Fibroblast of skin of abdomen (primary cell): Measurements from ENCODE around the gene FPGS.
"Not testable (repeated sequence)": the region's sequence is repeated elsewhere in the genome, so short reads cannot be mapped to it uniquely, and the experiment has no call there.

ENCODE experiments used
- DNase-seq: peaks from one replicate; pipeline ENCODE4 v3.0.0-alpha.2; 2013

The FPGS gene

GRCh38 chr9:127841087-127841835 is 38.6 kb downstream of the FPGS start:
- no peak for DNase-seq

- DNase-seq = peak; percentile 56
Measured at GRCh38 chr9:127844821-127845359, 42.2 kb downstream of the FPGS start.

- DNase-seq = not testable (repeated sequence)
Measured at GRCh38 chr9:127845619-127846018, 42.9 kb downstream of the FPGS start.

GRCh38 chr9:127846443-127847177 is 43.9 kb downstream of the FPGS start:
- no peak for DNase-seq

GRCh38 chr9:127847178-127847510 is 44.5 kb downstream of the FPGS start:
- no peak for DNase-seq

- no peak for DNase-seq
Measured at GRCh38 chr9:127847833-127848755, 45.4 kb downstream of the FPGS start.

GRCh38 chr9:127848756-127849504 is 46.2 kb downstream of the FPGS start:
- DNase-seq = no peak

- no peak for DNase-seq
Measured at GRCh38 chr9:127850286-127850830, 47.7 kb downstream of the FPGS start.

GRCh38 chr9:127852829-127853228 is 50.1 kb downstream of the FPGS start:
- no peak for DNase-seq

GRCh38 chr9:127853312-127854183 is 50.9 kb downstream of the FPGS start:
- DNase-seq = no peak

GRCh38 chr9:127854184-127854806 is 51.6 kb downstream of the FPGS start, which contains the start of gene ENG:
ENG (minus strand) TSS chr9:127854658; CDS start chr9:127854355, 303 bp downstream.
- DNase-seq = peak; percentile 73

- DNase-seq = no peak
Measured at GRCh38 chr9:127854960-127855359, 52.3 kb downstream of the FPGS start.

- no peak for DNase-seq
Measured at GRCh38 chr9:127855522-127855921, 52.8 kb downstream of the FPGS start.

- no peak for DNase-seq
Measured at GRCh38 chr9:127856094-127856728, 53.5 kb downstream of the FPGS start.

GRCh38 chr9:127856729-127857116 is 54.0 kb downstream of the FPGS start:
- no peak for DNase-seq

GRCh38 chr9:127857278-127857677 is 54.6 kb downstream of the FPGS start:
- DNase-seq = no peak

- DNase-seq = no peak
Measured at GRCh38 chr9:127858041-127858512, 55.4 kb downstream of the FPGS start.

- DNase-seq = no peak
Measured at GRCh38 chr9:127860260-127860659, 57.6 kb downstream of the FPGS start.

- DNase-seq = no peak
Measured at GRCh38 chr9:127860779-127861178, 58.1 kb downstream of the FPGS start.
